ENCODE measurements around the gene IQCM.

The IQCM gene

DNA sequence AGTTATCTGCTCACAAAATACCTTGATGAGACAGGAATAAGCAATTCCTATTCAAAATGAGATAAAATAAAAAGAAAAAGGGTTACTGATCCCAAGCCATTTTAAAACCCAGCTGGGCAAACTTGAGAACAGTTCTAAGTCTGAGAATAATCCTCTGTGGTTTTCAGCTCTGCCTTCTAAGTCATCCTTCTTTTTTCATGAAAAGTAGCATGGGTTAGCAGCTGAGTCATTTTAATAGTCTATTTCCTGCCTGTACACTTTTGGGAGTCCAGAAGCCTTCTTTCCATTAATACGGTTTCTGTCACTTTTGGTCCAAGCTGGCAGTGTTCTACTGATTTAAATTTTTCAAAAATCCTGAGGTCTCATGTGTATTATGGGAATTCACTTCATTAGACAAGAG, 374.3 kb downstream of the IQCM start:
- Histone ChIP-seq H3K9ac (no peak overlapping the region), H3K79me2 (no peaks in the 10 kb centered on the region), H3K4me1 (no peaks in the 10 kb centered on the region), H3K27me3 (ENCODE audit: control insufficient read depth, insufficient read depth, low read length) (no peaks in the 10 kb centered on the region), H3K27ac (no peak overlapping the region), H3K9me3 (ENCODE audit: control insufficient read depth, low read length) (no peaks in the 10 kb centered on the region), H3K4me3 (ENCODE audit: low read depth, low read length) (no peak overlapping the region), H3K4me2 (ENCODE audit: low read length) (no peak overlapping the region), H3K36me3 (ENCODE audit: control insufficient read depth, insufficient read depth, low read length) (no peaks in the 10 kb centered on the region), H2AFZ (no peak overlapping the region)
- no peak for TF ChIP-seq CTCF (IDR thresholded peaks at IDR 0.05)

GRCh38 chr4:149426461-149426860, 389.2 kb downstream of the IQCM start:
- H3K27ac ChIP-seq = no peak overlapping the region
- no peaks in the 10 kb centered on the region for H3K4me1 ChIP-seq
- peaks cover 3% of the 10 kb centered on the region for H3K36me3 ChIP-seq (ENCODE audit: control insufficient read depth, insufficient read depth, low read length)
- H3K4me3 ChIP-seq (ENCODE audit: low read depth, low read length) = no peak overlapping the region
- H2AFZ ChIP-seq = no peak overlapping the region
- H3K27me3 ChIP-seq (ENCODE audit: control insufficient read depth, insufficient read depth, low read length) = no peaks in the 10 kb centered on the region
- no peaks in the 10 kb centered on the region for H3K9me3 ChIP-seq (ENCODE audit: control insufficient read depth, low read length)
- TF ChIP-seq CTCF (IDR thresholded peaks at IDR 0.05) = no peak
- H3K79me2 ChIP-seq = no peaks in the 10 kb centered on the region
- H3K9ac ChIP-seq = no peak overlapping the region
- no peak overlapping the region for H3K4me2 ChIP-seq (ENCODE audit: low read length)

DNA sequence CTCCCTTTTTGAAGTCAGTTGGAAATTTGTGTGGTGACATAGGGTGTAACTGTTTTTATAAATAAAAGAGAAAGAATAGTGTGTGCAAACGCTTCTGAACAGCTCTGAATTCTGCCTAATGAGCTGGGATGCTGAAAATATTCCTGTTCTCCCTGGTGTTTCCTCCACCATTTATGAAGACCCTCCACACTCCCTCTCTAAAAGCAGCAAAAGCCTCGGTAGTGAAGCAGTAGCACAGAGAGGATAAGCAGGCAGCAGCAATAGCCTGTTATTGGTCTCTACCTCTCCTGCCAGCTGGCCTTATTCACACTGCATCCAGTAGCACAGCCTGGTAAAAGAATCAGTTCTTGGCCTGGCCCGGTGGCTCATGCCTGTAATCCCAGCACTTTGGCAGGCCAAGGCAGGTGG, 406.1 kb downstream of the IQCM start:
- no peak overlapping the region for H3K27ac ChIP-seq

DNA sequence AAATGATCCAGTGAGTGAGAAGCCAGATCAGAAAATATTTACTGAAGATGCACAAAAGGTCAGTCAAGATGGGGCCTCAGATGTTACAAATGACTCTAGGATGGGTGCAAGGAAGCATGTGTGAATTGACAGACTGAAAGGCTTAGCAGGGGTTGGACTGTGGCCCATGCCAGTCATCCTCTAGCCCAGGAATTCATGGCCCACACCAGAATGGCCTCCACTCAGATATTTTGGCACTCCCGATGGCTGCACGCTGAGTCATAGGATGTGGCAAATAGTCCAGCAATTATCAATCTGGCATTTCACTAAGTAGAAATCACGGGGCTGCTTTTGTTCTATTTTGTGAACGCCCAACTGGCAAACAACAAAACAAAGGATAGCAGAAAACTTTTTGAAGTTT, 406.5 kb downstream of the IQCM start:
- H3K9me3 ChIP-seq (ENCODE audit: control insufficient read depth, low read length) = no peaks in the 10 kb centered on the region
- no peaks in the 10 kb centered on the region for H3K36me3 ChIP-seq (ENCODE audit: control insufficient read depth, insufficient read depth, low read length)
- no peak overlapping the region for H3K4me3 ChIP-seq (ENCODE audit: low read depth, low read length)
- no peaks in the 10 kb centered on the region for H3K4me1 ChIP-seq
- no peaks in the 10 kb centered on the region for H3K79me2 ChIP-seq
- H3K4me2 ChIP-seq (ENCODE audit: low read length) = no peak overlapping the region
- no peak for TF ChIP-seq CTCF (IDR thresholded peaks at IDR 0.05)
- H3K27me3 ChIP-seq (ENCODE audit: control insufficient read depth, insufficient read depth, low read length) = no peaks in the 10 kb centered on the region
- H3K9ac ChIP-seq = no peak overlapping the region
- H2AFZ ChIP-seq = no peak overlapping the region
- H3K27ac ChIP-seq = no peak overlapping the region

More for the DNA sequence above, 406.1 kb downstream of the IQCM start:
- no peak for TF ChIP-seq CTCF (IDR thresholded peaks at IDR 0.05)
- Histone ChIP-seq H3K36me3 (ENCODE audit: control insufficient read depth, insufficient read depth, low read length) (no peaks in the 10 kb centered on the region), H3K4me1 (no peaks in the 10 kb centered on the region), H3K4me2 (ENCODE audit: low read length) (no peak overlapping the region), H3K9ac (no peak overlapping the region), H2AFZ (no peak overlapping the region), H3K9me3 (ENCODE audit: control insufficient read depth, low read length) (no peaks in the 10 kb centered on the region), H3K79me2 (no peaks in the 10 kb centered on the region), H3K27me3 (ENCODE audit: control insufficient read depth, insufficient read depth, low read length) (no peaks in the 10 kb centered on the region), H3K4me3 (ENCODE audit: low read depth, low read length) (no peak overlapping the region)

DNA sequence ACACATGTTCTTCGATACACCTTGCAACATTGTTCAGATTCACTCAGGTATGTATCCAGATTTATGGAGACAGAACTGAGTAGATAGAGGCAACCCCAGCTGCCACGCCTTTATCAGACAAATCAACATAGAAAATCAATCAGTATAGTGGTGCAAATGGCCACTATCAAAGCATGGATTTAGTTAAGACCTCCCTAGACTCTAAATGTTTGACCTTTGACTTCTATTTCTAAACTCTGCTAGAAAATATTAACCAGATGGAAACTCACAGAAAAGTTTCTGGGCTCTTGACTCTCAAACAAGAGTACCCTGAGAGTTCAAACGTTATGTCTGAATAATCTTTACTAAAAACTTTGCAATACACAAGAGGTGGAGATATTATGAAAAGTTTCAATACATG, 411.5 kb downstream of the IQCM start:
- Histone ChIP-seq H3K4me2 (ENCODE audit: low read length) (no peak overlapping the region), H3K27me3 (ENCODE audit: control insufficient read depth, insufficient read depth, low read length) (no peaks in the 10 kb centered on the region), H3K27ac (no peak overlapping the region), H3K9me3 (ENCODE audit: control insufficient read depth, low read length) (no peaks in the 10 kb centered on the region), H3K9ac (no peak overlapping the region), H3K4me1 (no peaks in the 10 kb centered on the region), H2AFZ (no peak overlapping the region), H3K79me2 (no peaks in the 10 kb centered on the region), H3K4me3 (ENCODE audit: low read depth, low read length) (no peak overlapping the region), H3K36me3 (ENCODE audit: control insufficient read depth, insufficient read depth, low read length) (no peaks in the 10 kb centered on the region)
- TF ChIP-seq CTCF (IDR thresholded peaks at IDR 0.05) = no peak
